Lower lobe of right lung (tissue), 2 donors: ENCODE measurements around the gene PIAS1. TPM values are rescaled to one million over a fixed set of nuclear protein-coding genes. Genes with fewer than 3 reads are reported as not detected.

ENCODE experiments used
- ATAC-seq, 2 donors: fragments of 200-7000 bp; cut with Tn5 transposase; one replicate each; pipeline ENCODE4 v1.9.1; 2020 to 2022; ENCODE audit warnings: mild to moderate bottlenecking in 2 of 2, moderate library complexity in 2 of 2
- DNase-seq: peaks from one replicate; pipeline ENCODE4 v3.0.0-alpha.2; 2020
- H3K27ac ChIP-seq: fragments of 200-600 bp; one replicate; pipeline ENCODE4 v1.8.0; 2022
- H3K27me3 ChIP-seq: fragments of 200-600 bp; one replicate; pipeline ENCODE4 v1.8.0; 2022; ENCODE audit warnings: low read depth
- H3K36me3 ChIP-seq: fragments of 200-600 bp; one replicate; pipeline ENCODE4 v1.8.0; 2022; ENCODE audit warnings: mild to moderate bottlenecking
- H3K4me1 ChIP-seq: fragments of 200-600 bp; one replicate; pipeline ENCODE4 v1.8.0; 2022
- H3K4me3 ChIP-seq: fragments of 200-600 bp; one replicate; pipeline ENCODE4 v1.8.0; 2022; ENCODE audit warnings: mild to moderate bottlenecking
- H3K9me3 ChIP-seq: fragments of 200-600 bp; one replicate; pipeline ENCODE4 v1.8.0; 2022
- CTCF ChIP-seq: fragments of 200-600 bp; IDR thresholded peaks from one replicate; pipeline ENCODE4 v1.8.0; 2022; ENCODE audit warnings: antibody characterized with exemption, mild to moderate bottlenecking
- intact Hi-C: fragments of 100-400 bp; cut with DNase I; formaldehyde crosslinking; loops from one replicate; pipeline ENCODE4 v1.11.0; 2022
- total RNA-seq: library from RNA; stranded (reverse); fragmentation: NEBNext Ultra II Directional; extraction: Animal tissue kit (Norgen Biotek cat#: 25700); gene quantifications from one replicate; pipeline ENCODE4 v1.2.1, GENCODE V29; 2021
- donor health status: DM: no; HTN: yes; CAD: no; lungs with severe emphysema.

Gene PIAS1
- total RNA-seq, 1 donor from 2014 or later: 73.1 TPM

DNA sequence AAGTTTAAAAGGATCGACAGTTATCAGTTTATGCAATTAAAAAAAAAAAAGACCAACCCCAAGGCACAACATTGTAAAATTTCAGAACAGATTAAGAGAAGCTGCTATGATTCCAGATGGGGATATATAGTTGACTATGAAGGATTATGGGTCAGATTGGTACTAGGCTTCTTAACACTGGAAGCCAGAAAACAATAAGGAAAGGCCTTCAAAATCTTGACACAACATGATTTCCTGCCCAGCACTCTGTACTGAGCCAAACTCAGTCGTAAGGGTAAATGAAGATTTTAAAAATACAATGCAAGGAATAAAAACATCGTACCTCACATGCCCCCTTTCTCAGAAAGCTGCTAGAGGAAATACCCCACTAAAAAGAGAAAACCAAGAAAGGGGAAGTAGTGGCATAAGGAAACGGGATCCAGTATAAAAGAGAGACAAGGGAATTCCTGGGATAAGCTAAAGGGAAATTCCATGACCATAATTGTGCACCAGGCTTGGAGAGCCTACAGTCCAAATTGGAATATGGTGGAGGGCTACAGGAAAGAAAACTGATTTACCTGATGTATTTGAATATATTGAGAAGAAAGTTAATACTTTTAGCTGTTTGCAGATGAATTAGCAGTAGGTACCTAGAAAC, 27.9 kb downstream of the PIAS1 start:
- Histone ChIP-seq H3K27me3 (no peaks in the 10 kb centered on the region), H3K27ac (no peak overlapping the region), H3K36me3 (peaks cover 9% of the 10 kb centered on the region), H3K4me3 (no peak overlapping the region), H3K4me1 (peaks cover 73% of the 10 kb centered on the region), H3K9me3 (no peaks in the 10 kb centered on the region)
- no peak for TF ChIP-seq CTCF
- DNase-seq (no peak), ATAC-seq (no peak)
- intact Hi-C loops: no loop called here

- TF ChIP-seq CTCF: no peak
- Histone ChIP-seq H3K9me3 (no peaks in the 10 kb centered on the region), H3K4me3 (no peak overlapping the region), H3K27ac (no peak overlapping the region), H3K36me3 (peaks cover 15% of the 10 kb centered on the region), H3K27me3 (no peaks in the 10 kb centered on the region), H3K4me1 (peaks cover 66% of the 10 kb centered on the region)
- intact Hi-C loops: no loop called here
- no peak for ATAC-seq
- DNase-seq: no peak
Observed at GRCh38 chr15:68082735-68083134, 28.6 kb downstream of the PIAS1 start.

DNA sequence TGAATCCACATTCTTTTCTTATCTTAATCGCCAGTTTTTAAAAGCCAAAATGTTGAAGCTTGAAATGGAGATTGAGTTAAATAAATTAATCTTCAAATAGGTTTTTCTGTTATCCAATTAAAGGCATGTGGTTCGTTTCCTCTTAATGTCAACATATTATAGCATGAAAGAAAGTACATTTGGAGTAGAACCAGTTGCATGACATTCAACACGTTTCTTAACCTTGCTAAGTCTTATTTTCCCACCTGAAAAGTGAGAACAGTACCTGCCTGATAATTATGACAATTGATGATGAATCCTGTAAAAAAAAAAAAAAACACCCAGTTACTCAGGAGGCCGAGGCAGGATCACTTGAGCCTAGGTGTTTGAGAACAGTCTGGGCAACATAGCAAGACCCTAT, 29.3 kb downstream of the PIAS1 start:
- H3K27ac ChIP-seq: no peak overlapping the region
- no peak for ATAC-seq
- no peak for DNase-seq
- intact Hi-C loops: no loop called here
- H3K4me1 ChIP-seq: peaks cover 60% of the 10 kb centered on the region
- no peaks in the 10 kb centered on the region for H3K27me3 ChIP-seq
- no peaks in the 10 kb centered on the region for H3K9me3 ChIP-seq
- no peak overlapping the region for H3K4me3 ChIP-seq
- TF ChIP-seq CTCF: no peak
- H3K36me3 ChIP-seq: peaks cover 17% of the 10 kb centered on the region

- no peaks in the 10 kb centered on the region for H3K9me3 ChIP-seq
- H3K4me1 ChIP-seq: peaks cover 57% of the 10 kb centered on the region
- no peak for TF ChIP-seq CTCF
- no peaks in the 10 kb centered on the region for H3K27me3 ChIP-seq
- intact Hi-C loops: no loop called here
- H3K36me3 ChIP-seq: peaks cover 20% of the 10 kb centered on the region
- ATAC-seq (no peak), DNase-seq (no peak)
- no peak overlapping the region for H3K4me3 ChIP-seq
- H3K27ac ChIP-seq: no peak overlapping the region
Observed at GRCh38 chr15:68085052-68085451, 30.9 kb downstream of the PIAS1 start.

DNA sequence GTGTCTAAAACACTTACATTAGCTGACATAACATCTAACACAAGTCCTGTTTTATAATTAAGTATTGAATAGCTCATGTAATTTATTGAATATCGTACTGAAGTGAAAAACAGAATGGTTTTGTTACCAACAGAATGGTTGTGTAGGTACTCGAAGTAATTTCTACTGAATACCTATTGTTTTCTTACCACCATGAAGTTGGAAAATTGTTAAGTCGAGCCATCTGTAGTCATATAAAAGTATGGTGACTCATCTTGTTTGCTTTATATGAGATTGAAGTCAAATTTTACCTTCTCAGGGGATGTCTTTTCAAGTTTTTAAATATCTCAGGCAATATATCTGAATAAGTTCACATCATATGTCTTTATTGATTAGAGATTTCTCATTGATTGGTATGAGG, 37.6 kb downstream of the PIAS1 start:
- no peaks in the 10 kb centered on the region for H3K4me1 ChIP-seq
- DNase-seq (no peak), ATAC-seq (no peak)
- no peak overlapping the region for H3K4me3 ChIP-seq
- intact Hi-C loops: no loop called here
- H3K36me3 ChIP-seq: peaks cover 14% of the 10 kb centered on the region
- no peak for TF ChIP-seq CTCF
- peaks cover 13% of the 10 kb centered on the region for H3K9me3 ChIP-seq
- no peak overlapping the region for H3K27ac ChIP-seq
- H3K27me3 ChIP-seq: no peaks in the 10 kb centered on the region
